Psoas muscle (tissue), 8 donors: ENCODE data around the gene ACOX3. TPM values are rescaled to one million over a fixed set of nuclear protein-coding genes. Genes with fewer than 3 reads are reported as not detected.

ENCODE experiments used
- ATAC-seq, 4 donors: fragments of 200-7000 bp; cut with Tn5 transposase; one replicate each; pipeline ENCODE4 v1.9.1; 2020; ENCODE audit warnings: moderate library complexity in 3 of 4, mild to moderate bottlenecking in 2 of 4
- DNase-seq, 2 donors: peaks; one replicate each; pipeline ENCODE4 v3.0.0-alpha.2; 2020
- H3K27ac ChIP-seq: fragments of 200-600 bp; one replicate; pipeline ENCODE4 v1.8.0; 2022
- H3K27me3 ChIP-seq, 3 donors: fragments of 200-600 bp in 1 of 3; one replicate each; pipeline versions ENCODE4 v1.6.1 to v1.8.0; 2013 to 2022; ENCODE audit warnings: low read length in 2 of 3, mild to moderate bottlenecking in 2 of 3, moderate library complexity in 1 of 3; ENCODE audit not compliant: insufficient read depth in 3 of 3
- H3K36me3 ChIP-seq, 2 donors: fragments of 200-600 bp in 1 of 2; one replicate each; pipeline versions ENCODE4 v1.6.1 to v1.8.0; 2013 to 2022; ENCODE audit warnings: low read depth in 1 of 2, mild to moderate bottlenecking in 1 of 2, moderate library complexity in 1 of 2; ENCODE audit not compliant: insufficient read depth in 1 of 2
- H3K4me1 ChIP-seq: fragments of 200-600 bp; one replicate; pipeline ENCODE4 v1.8.0; 2022
- H3K4me3 ChIP-seq: fragments of 200-600 bp; one replicate; pipeline ENCODE4 v1.8.0; 2022; ENCODE audit warnings: mild to moderate bottlenecking
- H3K9me3 ChIP-seq: fragments of 200-600 bp; one replicate; pipeline ENCODE4 v1.8.0; 2022
- WGBS, 3 donors: extraction: QIAGEN DNeasy Blood & Tissue Kit; methylation state at CpG; one replicate each; pipeline versions ENCODE4 v1.1.6 to v1.1.7; 2013; 5-methylcytosine and 5-hydroxymethylcytosine counted together
- intact Hi-C, 2 donors: fragments of 100-400 bp; cut with DNase I; formaldehyde crosslinking; loops; one replicate each; pipeline versions ENCODE4 v1.11.0 to v1.14.2; 2022
- polyA plus RNA-seq, 3 donors: library from polyadenylated mRNA; stranded (reverse); fragments of 200-250 nt; gene quantifications; one replicate each; pipeline ENCODE4 v1.2.3, GENCODE V29; 2013
- total RNA-seq, 4 donors: library from RNA; stranded (reverse); fragmentation: NEBNext Ultra II Directional in 2 of 4; extraction: Animal tissue kit (Norgen Biotek cat#: 25700) in 2 of 4; gene quantifications; one replicate each; pipeline versions ENCODE4 v1.2.1 to v1.2.4, GENCODE V29; 2021 to 2023
- TF ChIP-seq, protein P1 (sequence below): fragments of 200-600 bp; IDR thresholded peaks from one replicate; pipeline ENCODE4 v1.8.0; 2022; ENCODE audit warnings: antibody characterized with exemption
- donor health status: healthy with polysubstance abuse.
- donor health status: DM: no; HTN: no; CAD: no; lungs with moderate emphysema.
- donor health status: Bipolar disorder and iron deficiency.
- donor health status: healthy.
- donor health status: DM: yes; HTN: yes; CAD: no.
- donor health status: DM: no; HTN: no; CAD: no.
- donor health status: DM: no; HTN: no; CAD: no.
- donor health status: DM: yes; HTN: yes; CAD: no.

ACOX3 gene
- total and polyA plus RNA-seq, 7 donors, result 5.6 to 18.8 (median 10.8) TPM

DNA sequence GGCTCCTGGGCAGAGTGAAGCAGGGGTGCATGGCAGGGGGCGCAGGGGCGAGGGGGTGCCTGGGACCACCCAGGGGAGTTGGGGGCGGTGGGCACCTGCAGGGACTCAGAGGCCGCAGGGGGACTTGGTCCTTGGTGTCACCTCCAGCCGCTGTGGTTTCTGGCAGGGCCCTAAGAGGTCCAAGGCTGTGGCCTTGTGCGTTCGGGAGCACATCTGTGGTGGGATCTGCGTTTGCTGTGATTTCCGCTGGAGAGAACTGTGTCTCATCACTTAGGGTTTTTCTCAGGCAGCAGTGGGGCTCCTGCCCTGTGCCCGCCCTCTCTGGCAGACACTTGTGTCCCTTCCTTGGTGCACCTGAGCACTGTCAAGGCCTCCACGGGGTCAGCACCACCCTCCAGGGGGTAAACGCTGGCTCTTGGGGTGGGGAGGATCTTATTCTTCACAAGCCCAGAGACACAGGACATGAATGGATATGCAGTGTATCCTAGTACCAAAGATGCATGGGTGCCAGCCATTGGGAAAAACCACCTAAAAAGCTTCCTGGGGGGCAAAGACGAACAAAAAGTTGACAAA, 66.5 kb downstream of the ACOX3 start:
- 88 to 92% (median 90%) methylated on average over 12 to 13 of the region's 13 CpGs for WGBS, 3 donors
- DNase-seq (peak in 1 of 2 donors; percentile 37), ATAC-seq (no peak)
- Histone ChIP-seq H3K27ac (no peak overlapping the region), H3K36me3 (peaks cover 0 to 25% of the 10 kb centered on the region in 2 donors), H3K27me3 (no peaks in the 10 kb centered on the region), H3K4me3 (no peak overlapping the region), H3K9me3 (no peaks in the 10 kb centered on the region), H3K4me1 (no peaks in the 10 kb centered on the region)
- intact Hi-C loops, result no loop called here
- TF ChIP-seq, protein P1, sequence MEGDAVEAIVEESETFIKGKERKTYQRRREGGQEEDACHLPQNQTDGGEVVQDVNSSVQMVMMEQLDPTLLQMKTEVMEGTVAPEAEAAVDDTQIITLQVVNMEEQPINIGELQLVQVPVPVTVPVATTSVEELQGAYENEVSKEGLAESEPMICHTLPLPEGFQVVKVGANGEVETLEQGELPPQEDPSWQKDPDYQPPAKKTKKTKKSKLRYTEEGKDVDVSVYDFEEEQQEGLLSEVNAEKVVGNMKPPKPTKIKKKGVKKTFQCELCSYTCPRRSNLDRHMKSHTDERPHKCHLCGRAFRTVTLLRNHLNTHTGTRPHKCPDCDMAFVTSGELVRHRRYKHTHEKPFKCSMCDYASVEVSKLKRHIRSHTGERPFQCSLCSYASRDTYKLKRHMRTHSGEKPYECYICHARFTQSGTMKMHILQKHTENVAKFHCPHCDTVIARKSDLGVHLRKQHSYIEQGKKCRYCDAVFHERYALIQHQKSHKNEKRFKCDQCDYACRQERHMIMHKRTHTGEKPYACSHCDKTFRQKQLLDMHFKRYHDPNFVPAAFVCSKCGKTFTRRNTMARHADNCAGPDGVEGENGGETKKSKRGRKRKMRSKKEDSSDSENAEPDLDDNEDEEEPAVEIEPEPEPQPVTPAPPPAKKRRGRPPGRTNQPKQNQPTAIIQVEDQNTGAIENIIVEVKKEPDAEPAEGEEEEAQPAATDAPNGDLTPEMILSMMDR, result no peak

DNA sequence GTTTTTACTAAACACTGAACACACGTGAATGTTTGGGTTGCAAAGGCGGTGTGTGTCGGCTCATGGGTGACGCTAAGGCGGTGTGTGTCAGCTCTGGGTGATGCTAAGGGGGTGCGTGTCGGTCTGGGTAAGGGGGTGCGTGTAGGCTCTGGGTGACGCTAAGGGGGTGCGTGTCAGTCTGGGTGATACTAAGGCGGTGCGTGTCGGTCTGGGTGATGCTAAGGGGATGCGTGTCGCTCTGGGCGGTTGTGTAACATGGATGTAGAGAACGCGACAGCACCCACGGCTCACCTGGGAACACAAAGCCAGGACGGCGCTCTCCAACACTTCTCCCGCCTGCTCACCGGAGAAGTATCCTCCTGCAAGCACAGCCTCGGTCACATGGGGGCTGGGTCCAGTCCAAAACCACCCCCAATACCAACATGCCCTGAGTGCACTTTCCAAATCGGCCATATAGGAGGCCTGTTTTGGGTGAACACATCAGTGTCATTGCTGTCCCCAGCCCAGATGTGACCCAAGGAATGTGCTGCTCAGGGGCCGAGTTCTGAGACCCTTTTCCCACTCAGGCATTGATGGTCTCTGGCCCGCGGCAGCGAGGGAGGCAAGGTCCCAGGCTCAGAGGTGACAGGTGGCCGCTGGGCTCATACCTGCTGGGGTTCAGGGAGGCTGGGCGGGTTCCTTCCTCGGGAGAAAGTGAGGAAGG, 67.1 kb downstream of the ACOX3 start:
- 94 to 95% (median 94%) methylated on average over 32 of the region's 32 CpGs for WGBS, 3 donors
- TF ChIP-seq, protein P1, result no peak
- H3K4me1 ChIP-seq, result no peaks in the 10 kb centered on the region
- intact Hi-C loops, result no loop called here
- DNase-seq, result peak in 1 of 2 donors; percentile 49
- peaks cover 0 to 21% of the 10 kb centered on the region in 2 donors for H3K36me3 ChIP-seq
- no peak overlapping the region for H3K27ac ChIP-seq
- H3K9me3 ChIP-seq, result no peaks in the 10 kb centered on the region
- H3K4me3 ChIP-seq, result no peak overlapping the region
- H3K27me3 ChIP-seq, result no peaks in the 10 kb centered on the region
- no peak for ATAC-seq

DNA sequence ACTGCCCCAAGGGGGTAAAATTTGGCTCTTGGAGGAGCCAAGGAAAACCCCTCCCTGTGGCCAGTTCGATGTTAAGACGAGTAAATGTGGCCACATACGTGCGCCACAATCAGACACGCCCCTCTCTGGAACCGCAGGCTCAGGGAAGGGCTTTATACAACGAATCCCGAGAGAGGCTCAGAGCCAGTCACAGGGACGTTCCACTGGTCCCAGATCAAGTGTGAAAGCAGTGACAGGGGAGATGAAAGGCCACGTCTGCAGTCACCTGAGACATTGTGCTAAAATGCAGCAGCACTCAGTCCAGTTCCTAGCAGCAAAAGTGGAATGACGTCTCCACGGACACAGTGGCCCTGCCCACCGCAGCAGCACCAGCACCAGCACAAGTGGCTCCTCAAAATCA, 68.0 kb downstream of the ACOX3 start:
- H3K9me3 ChIP-seq, result no peaks in the 10 kb centered on the region
- peaks cover 0 to 15% of the 10 kb centered on the region in 2 donors for H3K36me3 ChIP-seq
- 82 to 88% (median 83%) methylated on average over 13 of the region's 13 CpGs for WGBS, 3 donors
- TF ChIP-seq, protein P1, result no peak
- intact Hi-C loops, result no loop called here
- H3K4me1 ChIP-seq, result no peaks in the 10 kb centered on the region
- DNase-seq, result peak in 1 of 2 donors; percentile 30
- no peaks in the 10 kb centered on the region for H3K27me3 ChIP-seq
- no peak overlapping the region for H3K27ac ChIP-seq
- no peak for ATAC-seq
- H3K4me3 ChIP-seq, result no peak overlapping the region

DNA sequence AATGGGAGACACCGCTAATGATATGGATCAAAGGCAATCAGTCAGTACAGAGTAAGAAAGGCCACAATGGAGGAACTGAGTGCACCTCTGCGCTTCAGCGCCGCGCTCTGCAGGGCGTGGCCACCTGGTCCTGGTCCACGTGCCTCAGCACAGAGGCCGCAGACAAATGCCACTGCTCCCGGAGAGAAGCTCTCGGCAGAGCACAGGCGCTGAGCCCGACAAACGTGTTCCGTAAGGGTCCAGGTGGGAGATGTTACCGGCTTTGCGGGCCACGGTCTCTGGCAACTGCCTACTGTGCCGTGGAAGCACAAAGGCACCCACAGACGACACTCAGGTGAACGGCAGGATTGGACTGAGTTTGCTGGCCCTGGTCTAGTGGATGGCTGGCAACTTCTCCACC, 68.9 kb downstream of the ACOX3 start:
- intact Hi-C loops, result no loop called here
- TF ChIP-seq, protein P1, result no peak
- Histone ChIP-seq H3K9me3 (no peaks in the 10 kb centered on the region), H3K4me3 (no peak overlapping the region), H3K4me1 (no peaks in the 10 kb centered on the region), H3K27me3 (no peaks in the 10 kb centered on the region), H3K36me3 (peaks cover 0 to 12% of the 10 kb centered on the region in 2 donors), H3K27ac (no peak overlapping the region)
- peak in 1 of 2 donors; percentile 44 for DNase-seq
- 96 to 98% (median 98%) methylated on average over 20 of the region's 20 CpGs for WGBS, 3 donors
- ATAC-seq, result no peak
